ENCODE results near the gene NKX3-2.

- TF ChIP-seq, protein P1, sequence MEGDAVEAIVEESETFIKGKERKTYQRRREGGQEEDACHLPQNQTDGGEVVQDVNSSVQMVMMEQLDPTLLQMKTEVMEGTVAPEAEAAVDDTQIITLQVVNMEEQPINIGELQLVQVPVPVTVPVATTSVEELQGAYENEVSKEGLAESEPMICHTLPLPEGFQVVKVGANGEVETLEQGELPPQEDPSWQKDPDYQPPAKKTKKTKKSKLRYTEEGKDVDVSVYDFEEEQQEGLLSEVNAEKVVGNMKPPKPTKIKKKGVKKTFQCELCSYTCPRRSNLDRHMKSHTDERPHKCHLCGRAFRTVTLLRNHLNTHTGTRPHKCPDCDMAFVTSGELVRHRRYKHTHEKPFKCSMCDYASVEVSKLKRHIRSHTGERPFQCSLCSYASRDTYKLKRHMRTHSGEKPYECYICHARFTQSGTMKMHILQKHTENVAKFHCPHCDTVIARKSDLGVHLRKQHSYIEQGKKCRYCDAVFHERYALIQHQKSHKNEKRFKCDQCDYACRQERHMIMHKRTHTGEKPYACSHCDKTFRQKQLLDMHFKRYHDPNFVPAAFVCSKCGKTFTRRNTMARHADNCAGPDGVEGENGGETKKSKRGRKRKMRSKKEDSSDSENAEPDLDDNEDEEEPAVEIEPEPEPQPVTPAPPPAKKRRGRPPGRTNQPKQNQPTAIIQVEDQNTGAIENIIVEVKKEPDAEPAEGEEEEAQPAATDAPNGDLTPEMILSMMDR (IDR thresholded peaks at IDR 0.05): no peak
- no peak for TF ChIP-seq POLR2A (IDR thresholded peaks at IDR 0.05)
These were observed 15.0 kb downstream of the NKX3-2 start for GRCh38 chr4:13529128-13529919.
